Measurements from ENCODE around the gene PDAP1. TPM values are rescaled to one million over a fixed set of nuclear protein-coding genes. Genes with fewer than 3 reads are reported as not detected.
A peak's percentile ranks its signal among the peaks of the same experiment; 100 is the strongest.

The PDAP1 gene
- total and polyA plus RNA-seq, 2 experiments from 2014 or later = 91.3 to 95.5 TPM

DNA sequence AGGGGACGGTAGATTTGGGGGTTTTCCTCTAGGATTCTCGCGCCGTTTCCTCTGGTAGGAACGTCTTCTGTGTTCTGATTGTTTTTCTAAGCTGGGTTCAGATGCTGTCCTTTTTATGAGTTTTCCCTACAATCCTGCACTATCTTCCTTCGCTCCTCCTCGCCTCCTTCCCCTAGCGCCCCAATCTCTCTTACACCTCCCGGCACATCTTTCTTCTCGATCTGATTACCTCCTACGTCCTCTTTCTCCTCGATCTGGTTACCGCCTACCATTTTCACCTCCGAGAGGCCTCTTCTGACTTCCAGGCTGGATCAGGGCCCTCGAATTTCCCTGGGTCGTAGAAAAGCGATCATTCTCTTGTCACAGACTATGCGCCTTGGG lies 785 bp upstream of the PDAP1 start:
- Histone ChIP-seq H3K27me3 (replicated peaks; ENCODE audit: insufficient read depth) (no peaks in the 10 kb centered on the region), H3K27ac (peak overlapping the region; percentile 96), H3K4me1 (ENCODE audit: insufficient read depth) (peaks cover 28% of the 10 kb centered on the region), H3K4me2 (ENCODE audit: unreplicated experiment) (peak overlapping the region; percentile 100), H3F3A (ENCODE audit: insufficient read depth) (peaks cover 28% of the 10 kb centered on the region), H3K9me2 (ENCODE audit: insufficient read depth) (no peaks in the 10 kb centered on the region), H3K4me3 (peak overlapping the region; percentile 100), H3K36me3 (ENCODE audit: low read depth) (peaks cover 34% of the 10 kb centered on the region), H3K9ac (peak overlapping the region; percentile 98), H2AFZ (peak overlapping the region; percentile 64), H3K9me3 (ENCODE audit: low read depth) (no peaks in the 10 kb centered on the region), H3K79me2 (ENCODE audit: insufficient read depth) (peaks cover 95% of the 10 kb centered on the region), H4K20me1 (ENCODE audit: insufficient read depth) (0 out of 2 replicates have a peak, but pooled peaks cover 9% of the 10 kb centered on the region)
- no peak for TF ChIP-seq EZH2 (IDR thresholded peaks at IDR 0.05; ENCODE audit: insufficient read depth, poor library complexity, severe bottlenecking)
- no peak for TF ChIP-seq EZH2phosphoT487 (IDR thresholded peaks at IDR 0.05; ENCODE audit: insufficient read depth, low read depth)
- WGBS, 2 experiments (ENCODE audit: low coverage in 1 of 2, low lambda C conversion rate in 2 of 2, missing lambda C conversion rate in 2 of 2) = 1 to 3% methylated on average over 18 of the region's 18 CpGs
- in situ Hi-C loops (cut with MboI) = no loop called here
- peak; percentile 57 for DNase-seq

DNA sequence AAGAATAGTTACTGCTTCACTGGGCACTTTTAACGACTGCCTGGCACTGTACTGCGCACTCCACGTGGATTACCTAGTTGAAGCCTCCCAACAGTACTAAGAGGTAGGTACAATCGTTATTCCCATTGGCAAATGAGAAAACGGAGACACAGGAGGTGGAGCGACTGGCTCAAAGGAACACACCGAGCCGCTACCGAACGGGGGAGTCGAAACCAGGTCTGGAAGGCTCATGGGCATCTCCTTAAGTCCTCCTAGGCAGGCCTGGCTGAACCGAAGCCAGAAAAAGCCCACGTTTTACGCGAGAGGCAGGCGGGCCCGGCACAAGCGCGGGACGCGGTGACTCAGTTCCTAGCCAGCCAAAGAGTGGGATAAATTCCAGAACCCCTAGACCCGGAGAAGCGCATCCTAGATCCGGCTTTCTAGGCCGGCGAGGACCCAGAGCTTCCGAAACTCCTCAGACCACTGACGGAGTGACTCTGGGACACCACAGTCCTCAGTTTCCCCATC lies 472 bp downstream of the PDAP1 start:
- Histone ChIP-seq H3K27ac (peak overlapping the region; percentile 96), H3K79me2 (ENCODE audit: insufficient read depth) (peaks cover 95% of the 10 kb centered on the region), H3K9me3 (ENCODE audit: low read depth) (no peaks in the 10 kb centered on the region), H3K4me1 (ENCODE audit: insufficient read depth) (peaks cover 31% of the 10 kb centered on the region), H3K9ac (peak overlapping the region; percentile 98), H3F3A (ENCODE audit: insufficient read depth) (peaks cover 27% of the 10 kb centered on the region), H4K20me1 (ENCODE audit: insufficient read depth) (0 out of 2 replicates have a peak, but pooled peaks cover 9% of the 10 kb centered on the region), H3K36me3 (ENCODE audit: low read depth) (peaks cover 29% of the 10 kb centered on the region), H2AFZ (peak overlapping the region; percentile 64), H3K4me2 (ENCODE audit: unreplicated experiment) (peak overlapping the region; percentile 100), H3K9me2 (ENCODE audit: insufficient read depth) (no peaks in the 10 kb centered on the region), H3K4me3 (peak overlapping the region; percentile 100), H3K27me3 (replicated peaks; ENCODE audit: insufficient read depth) (no peaks in the 10 kb centered on the region)
- 1% methylated on average over 26 to 28 of the region's 28 CpGs for WGBS, 2 experiments (ENCODE audit: low coverage in 1 of 2, low lambda C conversion rate in 2 of 2, missing lambda C conversion rate in 2 of 2)
- in situ Hi-C loops (cut with MboI) = no loop called here
- peak; percentile 97 for DNase-seq
- no peak for TF ChIP-seq EZH2phosphoT487 (IDR thresholded peaks at IDR 0.05; ENCODE audit: insufficient read depth, low read depth)
- TF ChIP-seq EZH2 (IDR thresholded peaks at IDR 0.05; ENCODE audit: insufficient read depth, poor library complexity, severe bottlenecking) = no peak

DNA sequence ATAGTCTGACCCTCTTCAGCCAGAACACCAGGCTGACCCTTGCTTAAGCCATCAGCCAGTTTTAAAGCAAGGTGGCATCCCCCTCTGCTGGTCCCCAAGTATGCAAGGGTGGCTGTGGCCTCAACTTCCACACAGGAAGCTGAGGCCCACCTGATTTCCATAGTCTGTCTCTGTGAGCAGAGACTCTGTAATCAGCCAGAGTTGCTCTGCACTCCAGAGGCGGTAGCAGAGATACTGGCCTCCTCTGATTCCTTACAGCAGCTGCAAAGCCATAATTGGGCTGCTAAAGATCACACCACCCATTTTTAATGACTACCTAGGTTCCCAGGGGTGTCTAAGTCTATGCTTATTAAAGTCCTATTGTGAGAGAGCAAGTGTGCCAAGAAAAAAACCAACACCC lies 1.8 kb downstream of the PDAP1 start:
- Histone ChIP-seq H3K4me1 (ENCODE audit: insufficient read depth) (peaks cover 31% of the 10 kb centered on the region), H2AFZ (no peak overlapping the region), H4K20me1 (ENCODE audit: insufficient read depth) (0 out of 2 replicates have a peak, but pooled peaks cover 9% of the 10 kb centered on the region), H3K27ac (no peak overlapping the region), H3K36me3 (ENCODE audit: low read depth) (peaks cover 31% of the 10 kb centered on the region), H3K9ac (peak overlapping the region; percentile 98), H3K4me2 (ENCODE audit: unreplicated experiment) (peak overlapping the region; percentile 100), H3K27me3 (replicated peaks; ENCODE audit: insufficient read depth) (no peaks in the 10 kb centered on the region), H3F3A (ENCODE audit: insufficient read depth) (peaks cover 27% of the 10 kb centered on the region), H3K4me3 (peak overlapping the region; percentile 100), H3K79me2 (ENCODE audit: insufficient read depth) (peaks cover 94% of the 10 kb centered on the region), H3K9me3 (ENCODE audit: low read depth) (no peaks in the 10 kb centered on the region), H3K9me2 (ENCODE audit: insufficient read depth) (no peaks in the 10 kb centered on the region)
- no peak for TF ChIP-seq EZH2 (IDR thresholded peaks at IDR 0.05; ENCODE audit: insufficient read depth, poor library complexity, severe bottlenecking)
- no peak for TF ChIP-seq EZH2phosphoT487 (IDR thresholded peaks at IDR 0.05; ENCODE audit: insufficient read depth, low read depth)
- WGBS, 2 experiments (ENCODE audit: low coverage in 1 of 2, low lambda C conversion rate in 2 of 2, missing lambda C conversion rate in 2 of 2) = 94 to 100% methylated on average over 1 of the region's 1 CpG
- no peak for DNase-seq
- in situ Hi-C loops (cut with MboI) = no loop called here

DNA sequence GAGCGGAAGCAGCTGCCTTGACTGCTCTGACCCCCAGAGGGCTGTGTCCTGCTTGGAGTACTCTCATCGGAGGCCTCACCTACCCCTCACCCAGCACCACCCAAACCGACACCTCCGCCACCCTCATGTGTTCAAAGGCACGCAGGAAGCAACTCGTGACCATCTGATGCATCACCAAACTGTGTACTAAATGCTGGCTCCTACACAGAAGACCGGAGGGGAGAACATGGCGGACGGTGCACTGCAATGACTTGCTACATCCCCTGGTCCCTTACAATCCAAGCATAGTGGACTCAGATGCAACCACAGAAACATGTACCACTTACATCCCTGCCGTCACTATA lies 3.4 kb downstream of the PDAP1 start:
- WGBS, 2 experiments (ENCODE audit: low coverage in 1 of 2, low lambda C conversion rate in 2 of 2, missing lambda C conversion rate in 2 of 2) = 90% methylated on average over 10 of the region's 10 CpGs
- Histone ChIP-seq H3K9ac (no peak overlapping the region), H3F3A (ENCODE audit: insufficient read depth) (peaks cover 16% of the 10 kb centered on the region), H3K9me2 (ENCODE audit: insufficient read depth) (no peaks in the 10 kb centered on the region), H3K4me3 (no peak overlapping the region), H3K4me1 (ENCODE audit: insufficient read depth) (peaks cover 20% of the 10 kb centered on the region), H3K79me2 (ENCODE audit: insufficient read depth) (peaks cover 89% of the 10 kb centered on the region), H3K9me3 (ENCODE audit: low read depth) (no peaks in the 10 kb centered on the region), H3K27ac (no peak overlapping the region), H2AFZ (no peak overlapping the region), H4K20me1 (ENCODE audit: insufficient read depth) (0 out of 2 replicates have a peak, but pooled peaks cover 9% of the 10 kb centered on the region), H3K36me3 (ENCODE audit: low read depth) (peaks cover 31% of the 10 kb centered on the region), H3K27me3 (replicated peaks; ENCODE audit: insufficient read depth) (no peaks in the 10 kb centered on the region), H3K4me2 (ENCODE audit: unreplicated experiment) (no peak overlapping the region)
- TF ChIP-seq EZH2 (IDR thresholded peaks at IDR 0.05; ENCODE audit: insufficient read depth, poor library complexity, severe bottlenecking) (no peak), EZH2phosphoT487 (IDR thresholded peaks at IDR 0.05; ENCODE audit: insufficient read depth, low read depth) (no peak)
- DNase-seq = no peak
- in situ Hi-C loops (cut with MboI) = no loop called here

All from GM23248 (cell line).